HEK293 (cell line): ENCODE data around the gene HSD17B14.

Source experiments
- BCL11B ChIP-seq: fragments of 450-650 bp; formaldehyde crosslinking; IDR thresholded peaks from 2 replicates; pipeline ENCODE4 v1.5.1; 2016; ENCODE audit warnings: low read depth, missing biosample characterization, missing genetic modification characterization
- KLF16 ChIP-seq: fragments of 450-650 bp; formaldehyde crosslinking; IDR thresholded peaks from 2 replicates; pipeline ENCODE4 v1.5.1; 2017; ENCODE audit warnings: missing biosample characterization, missing genetic modification characterization
- MYNN ChIP-seq: fragments of 450-650 bp; formaldehyde crosslinking; IDR thresholded peaks from 2 replicates; pipeline ENCODE4 v1.5.1; 2016; ENCODE audit warnings: missing biosample characterization, missing genetic modification characterization, borderline replicate concordance
- SP2 ChIP-seq: fragments of 450-650 bp; formaldehyde crosslinking; IDR thresholded peaks from 2 replicates; pipeline ENCODE4 v1.5.1; 2016; ENCODE audit warnings: missing biosample characterization, missing genetic modification characterization
- ZNF221 ChIP-seq: fragments of 450-650 bp; formaldehyde crosslinking; IDR thresholded peaks from 2 replicates; pipeline ENCODE4 v1.5.1; 2017; ENCODE audit warnings: missing biosample characterization, missing genetic modification characterization, borderline replicate concordance
- ZNF23 ChIP-seq: fragments of 450-650 bp; formaldehyde crosslinking; IDR thresholded peaks from 2 replicates; pipeline ENCODE4 v1.5.1; 2016; ENCODE audit warnings: missing biosample characterization, missing genetic modification characterization, borderline replicate concordance
- ZNF37A ChIP-seq: fragments of 450-650 bp; IDR thresholded peaks from 2 replicates; pipeline ENCODE4 v1.5.1; 2018; ENCODE audit warnings: missing biosample characterization, missing genetic modification characterization
- ZNF664 ChIP-seq: fragments of 450-650 bp; formaldehyde crosslinking; IDR thresholded peaks from 2 replicates; pipeline ENCODE4 v1.5.1; 2016; ENCODE audit warnings: missing biosample characterization, missing genetic modification characterization
- TF ChIP-seq, protein P1 (sequence below): fragments of 450-650 bp; formaldehyde crosslinking; IDR thresholded peaks from 2 replicates; pipeline ENCODE4 v1.5.1; 2016; ENCODE audit warnings: missing biosample characterization, missing genetic modification characterization
- TF ChIP-seq, protein P2 (sequence below): fragments of 450-650 bp; formaldehyde crosslinking; IDR thresholded peaks from 2 replicates; pipeline ENCODE4 v1.5.1; 2016; ENCODE audit warnings: missing biosample characterization, missing genetic modification characterization

DNA sequence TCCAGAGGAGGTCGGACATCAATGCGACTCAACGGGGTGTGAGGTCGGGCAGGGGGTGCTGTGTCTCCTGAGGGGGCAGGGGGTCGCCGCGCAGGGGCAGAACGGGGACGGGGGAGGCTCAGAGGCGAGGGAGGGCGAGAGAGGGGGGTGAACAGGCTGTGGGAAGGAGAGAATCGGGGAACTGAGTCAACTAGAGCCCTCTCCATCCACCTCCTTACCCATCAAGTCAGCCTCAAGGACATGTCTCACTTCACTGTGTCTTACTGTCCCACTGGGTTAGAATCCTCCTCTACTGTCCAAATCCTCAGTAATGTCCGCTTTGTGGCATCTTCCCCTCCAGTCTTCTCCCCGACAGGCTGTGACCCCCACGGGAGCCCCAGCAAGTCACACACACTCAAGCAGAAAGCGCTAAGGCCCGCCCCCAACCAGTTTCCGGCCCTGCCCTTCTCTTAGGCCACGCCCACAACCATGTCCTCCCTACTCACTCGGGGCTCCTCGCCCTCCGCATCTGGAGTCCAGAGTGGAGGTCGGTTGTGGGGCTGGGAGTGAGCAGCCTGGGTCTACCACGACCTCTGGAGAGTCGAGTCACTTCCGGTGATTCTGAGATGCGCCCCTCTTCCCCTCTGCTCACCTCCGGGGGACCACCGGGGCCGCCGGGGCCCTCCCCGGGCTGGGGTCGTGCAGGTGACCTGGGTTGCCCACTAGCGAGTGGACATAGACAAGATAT lies 22.9 kb upstream of the HSD17B14 start:
- TF ChIP-seq, protein P1, sequence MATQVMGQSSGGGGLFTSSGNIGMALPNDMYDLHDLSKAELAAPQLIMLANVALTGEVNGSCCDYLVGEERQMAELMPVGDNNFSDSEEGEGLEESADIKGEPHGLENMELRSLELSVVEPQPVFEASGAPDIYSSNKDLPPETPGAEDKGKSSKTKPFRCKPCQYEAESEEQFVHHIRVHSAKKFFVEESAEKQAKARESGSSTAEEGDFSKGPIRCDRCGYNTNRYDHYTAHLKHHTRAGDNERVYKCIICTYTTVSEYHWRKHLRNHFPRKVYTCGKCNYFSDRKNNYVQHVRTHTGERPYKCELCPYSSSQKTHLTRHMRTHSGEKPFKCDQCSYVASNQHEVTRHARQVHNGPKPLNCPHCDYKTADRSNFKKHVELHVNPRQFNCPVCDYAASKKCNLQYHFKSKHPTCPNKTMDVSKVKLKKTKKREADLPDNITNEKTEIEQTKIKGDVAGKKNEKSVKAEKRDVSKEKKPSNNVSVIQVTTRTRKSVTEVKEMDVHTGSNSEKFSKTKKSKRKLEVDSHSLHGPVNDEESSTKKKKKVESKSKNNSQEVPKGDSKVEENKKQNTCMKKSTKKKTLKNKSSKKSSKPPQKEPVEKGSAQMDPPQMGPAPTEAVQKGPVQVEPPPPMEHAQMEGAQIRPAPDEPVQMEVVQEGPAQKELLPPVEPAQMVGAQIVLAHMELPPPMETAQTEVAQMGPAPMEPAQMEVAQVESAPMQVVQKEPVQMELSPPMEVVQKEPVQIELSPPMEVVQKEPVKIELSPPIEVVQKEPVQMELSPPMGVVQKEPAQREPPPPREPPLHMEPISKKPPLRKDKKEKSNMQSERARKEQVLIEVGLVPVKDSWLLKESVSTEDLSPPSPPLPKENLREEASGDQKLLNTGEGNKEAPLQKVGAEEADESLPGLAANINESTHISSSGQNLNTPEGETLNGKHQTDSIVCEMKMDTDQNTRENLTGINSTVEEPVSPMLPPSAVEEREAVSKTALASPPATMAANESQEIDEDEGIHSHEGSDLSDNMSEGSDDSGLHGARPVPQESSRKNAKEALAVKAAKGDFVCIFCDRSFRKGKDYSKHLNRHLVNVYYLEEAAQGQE, result no peak
- TF ChIP-seq ZNF221 (tag by site-specific recombination) (no peak), BCL11B (tag by site-specific recombination) (no peak), ZNF37A (tag by site-specific recombination) (no peak), MYNN (tag by site-specific recombination) (no peak), ZNF664 (no peak), ZNF23 (no peak), SP2 (no peak), KLF16 (tag by site-specific recombination) (no peak)
- TF ChIP-seq, protein P2, sequence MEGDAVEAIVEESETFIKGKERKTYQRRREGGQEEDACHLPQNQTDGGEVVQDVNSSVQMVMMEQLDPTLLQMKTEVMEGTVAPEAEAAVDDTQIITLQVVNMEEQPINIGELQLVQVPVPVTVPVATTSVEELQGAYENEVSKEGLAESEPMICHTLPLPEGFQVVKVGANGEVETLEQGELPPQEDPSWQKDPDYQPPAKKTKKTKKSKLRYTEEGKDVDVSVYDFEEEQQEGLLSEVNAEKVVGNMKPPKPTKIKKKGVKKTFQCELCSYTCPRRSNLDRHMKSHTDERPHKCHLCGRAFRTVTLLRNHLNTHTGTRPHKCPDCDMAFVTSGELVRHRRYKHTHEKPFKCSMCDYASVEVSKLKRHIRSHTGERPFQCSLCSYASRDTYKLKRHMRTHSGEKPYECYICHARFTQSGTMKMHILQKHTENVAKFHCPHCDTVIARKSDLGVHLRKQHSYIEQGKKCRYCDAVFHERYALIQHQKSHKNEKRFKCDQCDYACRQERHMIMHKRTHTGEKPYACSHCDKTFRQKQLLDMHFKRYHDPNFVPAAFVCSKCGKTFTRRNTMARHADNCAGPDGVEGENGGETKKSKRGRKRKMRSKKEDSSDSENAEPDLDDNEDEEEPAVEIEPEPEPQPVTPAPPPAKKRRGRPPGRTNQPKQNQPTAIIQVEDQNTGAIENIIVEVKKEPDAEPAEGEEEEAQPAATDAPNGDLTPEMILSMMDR (tag by site-specific recombination), result no peak
